ENCODE measurements around the gene NPAS4.

The NPAS4 gene

GRCh38 chr11:66466225-66467033 is 45.6 kb downstream of the NPAS4 start, which contains the start of gene PELI3:
Gene PELI3 (plus strand): TSS chr11:66466905. CDS start chr11:66468129, 1,224 bp downstream.
- DNase-seq (ENCODE audit: low spot score), result peak; percentile 95
- peak within 1 kb of the TSS; percentile 87 for H3K4me3 ChIP-seq
- H3K27ac ChIP-seq, result peak within 1 kb of the TSS; percentile 58 to 87
- TF ChIP-seq, protein P1, sequence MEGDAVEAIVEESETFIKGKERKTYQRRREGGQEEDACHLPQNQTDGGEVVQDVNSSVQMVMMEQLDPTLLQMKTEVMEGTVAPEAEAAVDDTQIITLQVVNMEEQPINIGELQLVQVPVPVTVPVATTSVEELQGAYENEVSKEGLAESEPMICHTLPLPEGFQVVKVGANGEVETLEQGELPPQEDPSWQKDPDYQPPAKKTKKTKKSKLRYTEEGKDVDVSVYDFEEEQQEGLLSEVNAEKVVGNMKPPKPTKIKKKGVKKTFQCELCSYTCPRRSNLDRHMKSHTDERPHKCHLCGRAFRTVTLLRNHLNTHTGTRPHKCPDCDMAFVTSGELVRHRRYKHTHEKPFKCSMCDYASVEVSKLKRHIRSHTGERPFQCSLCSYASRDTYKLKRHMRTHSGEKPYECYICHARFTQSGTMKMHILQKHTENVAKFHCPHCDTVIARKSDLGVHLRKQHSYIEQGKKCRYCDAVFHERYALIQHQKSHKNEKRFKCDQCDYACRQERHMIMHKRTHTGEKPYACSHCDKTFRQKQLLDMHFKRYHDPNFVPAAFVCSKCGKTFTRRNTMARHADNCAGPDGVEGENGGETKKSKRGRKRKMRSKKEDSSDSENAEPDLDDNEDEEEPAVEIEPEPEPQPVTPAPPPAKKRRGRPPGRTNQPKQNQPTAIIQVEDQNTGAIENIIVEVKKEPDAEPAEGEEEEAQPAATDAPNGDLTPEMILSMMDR (IDR thresholded peaks at IDR 0.05), result no peak

GRCh38 chr11:66467034-66467659 is 46.3 kb downstream of the NPAS4 start:
- TF ChIP-seq, protein P1 (IDR thresholded peaks at IDR 0.05), result no peak
- Histone ChIP-seq H3K27ac (peak overlapping the region in 1 of 2 donors; percentile 87), H3K4me3 (peak overlapping the region; percentile 87)
- no peak for DNase-seq (ENCODE audit: low spot score)

GRCh38 chr11:66467756-66468155 is 46.9 kb downstream of the NPAS4 start:
- peak overlapping the region; percentile 87 for H3K4me3 ChIP-seq
- no peak overlapping the region for H3K27ac ChIP-seq
- no peak for DNase-seq (ENCODE audit: low spot score)
- TF ChIP-seq, protein P1 (IDR thresholded peaks at IDR 0.05), result no peak

- Histone ChIP-seq H3K4me3 (no peak overlapping the region), H3K27ac (no peak overlapping the region)
- TF ChIP-seq, protein P1 (IDR thresholded peaks at IDR 0.05), result no peak
- no peak for DNase-seq (ENCODE audit: low spot score)
Observed at GRCh38 chr11:66468691-66469090, 47.9 kb downstream of the NPAS4 start.

GRCh38 chr11:66469441-66469840 is 48.6 kb downstream of the NPAS4 start:
- Histone ChIP-seq H3K4me3 (no peak overlapping the region), H3K27ac (no peak overlapping the region)
- DNase-seq (ENCODE audit: low spot score), result no peak
- TF ChIP-seq, protein P1 (IDR thresholded peaks at IDR 0.05), result no peak

DNA sequence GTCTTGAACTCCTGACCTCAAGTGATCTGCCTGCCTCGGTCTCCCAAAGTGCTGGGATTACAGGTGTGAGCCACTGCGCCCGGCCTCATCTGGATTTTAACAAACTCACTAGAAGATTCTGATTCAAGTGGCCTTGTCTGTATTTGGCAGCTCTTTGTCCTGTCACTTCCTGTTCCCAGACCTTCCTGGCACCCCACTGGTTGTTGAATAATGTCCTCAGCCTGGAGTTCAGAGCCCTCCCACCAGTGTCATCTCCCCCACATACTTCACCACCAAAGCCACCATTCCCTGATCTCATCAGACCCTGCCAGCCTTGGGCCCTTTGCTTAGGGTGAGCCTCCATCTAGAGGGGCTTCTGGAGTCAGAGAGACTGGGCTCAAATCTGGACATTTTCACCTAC is 49.2 kb downstream of the NPAS4 start:
- no peak overlapping the region for H3K27ac ChIP-seq

More for the DNA sequence above, 49.2 kb downstream of the NPAS4 start:
- no peak overlapping the region for H3K4me3 ChIP-seq
- TF ChIP-seq, protein P1 (IDR thresholded peaks at IDR 0.05), result no peak
- DNase-seq (ENCODE audit: low spot score), result no peak

Data from coronary artery (tissue), 2 donors.